ENCODE results near the gene PPIF.

DNA sequence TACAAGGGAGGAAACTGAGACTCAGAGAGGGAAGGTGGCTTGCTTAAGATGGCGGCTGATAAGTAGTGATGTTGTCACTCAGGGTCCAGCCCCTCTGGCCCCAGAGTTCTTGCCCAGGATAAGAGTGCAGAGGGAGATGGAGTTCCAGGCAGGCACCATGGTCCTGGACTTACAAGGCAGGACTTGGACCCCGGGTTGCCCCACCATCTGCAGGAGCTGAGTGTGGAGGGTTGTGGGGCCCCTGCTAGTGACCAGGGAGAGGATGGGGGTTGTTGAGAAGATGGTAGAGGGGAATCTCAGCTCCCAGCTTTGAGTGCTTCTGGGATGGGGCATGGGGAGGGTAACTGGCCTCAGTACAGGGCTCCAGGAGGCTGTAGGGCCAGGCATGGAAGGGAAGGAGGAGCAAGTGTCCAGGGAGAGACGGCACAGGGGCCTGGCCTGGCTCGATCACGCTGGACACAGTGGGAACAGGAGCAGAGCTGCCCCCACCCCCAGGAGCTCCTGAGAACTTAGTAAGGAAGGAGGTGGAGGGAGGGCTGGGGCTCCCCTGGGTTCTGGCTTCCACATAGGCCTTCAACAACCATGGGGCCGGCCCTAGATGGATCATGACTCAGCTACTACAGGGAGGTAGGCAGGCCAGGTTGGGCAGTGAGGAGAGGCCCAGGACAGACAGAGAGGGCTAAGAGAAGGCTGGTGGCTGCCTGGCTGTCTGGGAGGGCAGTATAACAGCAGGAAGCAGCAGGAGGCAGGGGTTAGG is 28.2 kb downstream of the PPIF start:
- TF ChIP-seq, protein P1, sequence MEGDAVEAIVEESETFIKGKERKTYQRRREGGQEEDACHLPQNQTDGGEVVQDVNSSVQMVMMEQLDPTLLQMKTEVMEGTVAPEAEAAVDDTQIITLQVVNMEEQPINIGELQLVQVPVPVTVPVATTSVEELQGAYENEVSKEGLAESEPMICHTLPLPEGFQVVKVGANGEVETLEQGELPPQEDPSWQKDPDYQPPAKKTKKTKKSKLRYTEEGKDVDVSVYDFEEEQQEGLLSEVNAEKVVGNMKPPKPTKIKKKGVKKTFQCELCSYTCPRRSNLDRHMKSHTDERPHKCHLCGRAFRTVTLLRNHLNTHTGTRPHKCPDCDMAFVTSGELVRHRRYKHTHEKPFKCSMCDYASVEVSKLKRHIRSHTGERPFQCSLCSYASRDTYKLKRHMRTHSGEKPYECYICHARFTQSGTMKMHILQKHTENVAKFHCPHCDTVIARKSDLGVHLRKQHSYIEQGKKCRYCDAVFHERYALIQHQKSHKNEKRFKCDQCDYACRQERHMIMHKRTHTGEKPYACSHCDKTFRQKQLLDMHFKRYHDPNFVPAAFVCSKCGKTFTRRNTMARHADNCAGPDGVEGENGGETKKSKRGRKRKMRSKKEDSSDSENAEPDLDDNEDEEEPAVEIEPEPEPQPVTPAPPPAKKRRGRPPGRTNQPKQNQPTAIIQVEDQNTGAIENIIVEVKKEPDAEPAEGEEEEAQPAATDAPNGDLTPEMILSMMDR (conservative IDR thresholded peaks at IDR 0.05; ENCODE audit: low read length): no peak
- TF ChIP-seq EZH2phosphoT487 (IDR thresholded peaks at IDR 0.05; ENCODE audit: borderline replicate concordance, low read depth, low read length): no peak
